Trophoblast cell (in vitro differentiated cells and primary cell): ENCODE measurements around the gene NUDT3.

Source experiments
- DNase-seq, 2 donors: peaks; one replicate each; pipeline ENCODE4 v3.0.0-alpha.2; 2016
- H2AFZ ChIP-seq: 2 replicates; pipeline ENCODE4 v1.6.1; 2013; ENCODE audit warnings: low read length, moderate library complexity, mild to moderate bottlenecking; ENCODE audit not compliant: insufficient read depth, poor library complexity
- H2AK5ac ChIP-seq: 2 replicates; pipeline ENCODE4 v1.6.1; 2013; ENCODE audit warnings: mild to moderate bottlenecking, low read length
- H2BK120ac ChIP-seq: 2 replicates; pipeline ENCODE4 v1.6.1; 2013; ENCODE audit warnings: low read length, mild to moderate bottlenecking, moderate library complexity; ENCODE audit not compliant: insufficient read depth, poor library complexity
- H2BK12ac ChIP-seq: 2 replicates; pipeline ENCODE4 v1.6.1; 2013; ENCODE audit warnings: mild to moderate bottlenecking, low read length, moderate library complexity
- H2BK5ac ChIP-seq: 2 replicates; pipeline ENCODE4 v1.6.1; 2013; ENCODE audit warnings: low read length, low read depth, moderate library complexity, mild to moderate bottlenecking; ENCODE audit not compliant: poor library complexity
- H3K14ac ChIP-seq: 2 replicates; pipeline ENCODE4 v1.6.1; 2013; ENCODE audit warnings: mild to moderate bottlenecking, low read length
- H3K18ac ChIP-seq: 2 replicates; pipeline ENCODE4 v1.6.1; 2013; ENCODE audit warnings: mild to moderate bottlenecking, low read length
- H3K23ac ChIP-seq: 2 replicates; pipeline ENCODE4 v1.6.1; 2013; ENCODE audit warnings: low read length
- H3K27ac ChIP-seq: 2 replicates; pipeline ENCODE4 v1.5.1; 2013; ENCODE audit warnings: low read depth, mild to moderate bottlenecking, inconsistent platforms, low read length, moderate library complexity
- H3K27me3 ChIP-seq: 2 replicates; pipeline ENCODE4 v1.6.1; 2013; ENCODE audit warnings: inconsistent platforms, mild to moderate bottlenecking, low read length, moderate library complexity; ENCODE audit not compliant: insufficient read depth
- H3K36me3 ChIP-seq, 2 experiments: 1 replicate in 1 of 2; 2 replicates in 1 of 2; pipeline ENCODE4 v1.6.1; 2013; ENCODE audit warnings: low read length in 2 of 2, mild to moderate bottlenecking in 2 of 2, moderate library complexity in 1 of 2; ENCODE audit not compliant: insufficient read depth in 2 of 2, control insufficient read depth in 1 of 2
- H3K4ac ChIP-seq: 2 replicates; pipeline ENCODE4 v1.6.1; 2013; ENCODE audit warnings: low read depth, mild to moderate bottlenecking, low read length, moderate library complexity
- H3K4me1 ChIP-seq, 2 experiments: 1 replicate in 1 of 2; 2 replicates in 1 of 2; pipeline ENCODE4 v1.6.1; 2013; ENCODE audit warnings: low read length in 2 of 2, mild to moderate bottlenecking in 2 of 2, moderate library complexity in 1 of 2; ENCODE audit not compliant: insufficient read depth in 2 of 2, control insufficient read depth in 1 of 2
- H3K4me2 ChIP-seq: 2 replicates; pipeline ENCODE4 v1.6.1; 2013; ENCODE audit warnings: inconsistent platforms, mild to moderate bottlenecking, low read length, moderate library complexity
- H3K4me3 ChIP-seq: 2 replicates; pipeline ENCODE4 v1.5.1; 2013; ENCODE audit warnings: mild to moderate bottlenecking, low read depth, low read length, inconsistent platforms
- H3K79me1 ChIP-seq: one replicate; pipeline ENCODE4 v1.6.1; 2013; ENCODE audit warnings: low read length
- H3K79me2 ChIP-seq: 2 replicates; pipeline ENCODE4 v1.6.1; 2013; ENCODE audit warnings: low read length, mild to moderate bottlenecking; ENCODE audit not compliant: control insufficient read depth, insufficient read depth, poor library complexity
- H3K9ac ChIP-seq: 2 replicates; pipeline ENCODE4 v1.6.1; 2013; ENCODE audit warnings: mild to moderate bottlenecking, low read length
- H3K9me3 ChIP-seq: 2 replicates; pipeline ENCODE4 v1.6.1; 2013; ENCODE audit warnings: low read depth, mild to moderate bottlenecking, control low read depth, inconsistent platforms, low read length; ENCODE audit not compliant: insufficient read depth
- H4K12ac ChIP-seq: 2 replicates; pipeline ENCODE4 v1.6.1; 2013; ENCODE audit warnings: low read depth, mild to moderate bottlenecking, low read length, moderate library complexity
- H4K8ac ChIP-seq: 2 replicates; pipeline ENCODE4 v1.6.1; 2013; ENCODE audit warnings: low read depth, mild to moderate bottlenecking, low read length, moderate library complexity
- H4K91ac ChIP-seq: one replicate; pipeline ENCODE4 v1.6.1; 2013; ENCODE audit warnings: low read depth, mild to moderate bottlenecking, low read length, moderate library complexity
- WGBS: extraction: QIAGEN DNeasy Blood & Tissue Kit; methylation state at CpG from one replicate; pipeline ENCODE4 v1.1.7; 2013; ENCODE audit warnings: missing lambda C conversion rate; ENCODE audit not compliant: insufficient read length, insufficient coverage; ENCODE audit errors: extremely low coverage; 5-methylcytosine and 5-hydroxymethylcytosine counted together

NUDT3 gene

DNA sequence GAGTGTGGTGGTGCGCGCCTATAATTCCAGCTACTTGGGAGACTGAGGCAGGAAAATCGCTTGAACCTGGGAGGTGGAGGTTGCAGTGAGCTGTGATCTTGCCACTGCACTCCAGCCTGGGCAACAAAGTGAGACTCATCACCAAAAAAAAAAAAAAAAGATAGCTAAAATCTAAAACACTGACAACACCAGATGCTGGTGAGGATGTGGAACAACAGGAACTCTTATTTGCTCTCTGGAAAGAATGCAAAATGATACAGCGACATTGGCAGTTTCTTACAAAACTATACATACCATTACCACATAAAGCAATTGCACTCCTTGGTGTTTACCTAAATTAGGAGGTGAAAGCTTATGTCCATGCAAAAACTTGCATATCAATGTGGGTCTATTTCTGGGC lies 80.2 kb downstream of the NUDT3 start:
- Histone ChIP-seq H3K79me1 (no peaks in the 10 kb centered on the region), H4K8ac (no peak overlapping the region), H2BK120ac (no peak overlapping the region), H3K79me2 (no peaks in the 10 kb centered on the region), H3K27me3 (no peaks in the 10 kb centered on the region), H4K91ac (no peak overlapping the region), H3K4ac (no peak overlapping the region), H3K4me1 (no peaks in the 10 kb centered on the region), H3K4me3 (no peak overlapping the region), H2AK5ac (no peak overlapping the region), H3K14ac (no peak overlapping the region), H3K4me2 (no peak overlapping the region), H2BK5ac (no peak overlapping the region), H3K27ac (no peak overlapping the region), H3K36me3 (peaks cover 0 to 2% of the 10 kb centered on the region in 2 experiments), H4K12ac (no peak overlapping the region), H2AFZ (no peak overlapping the region), H3K23ac (no peak overlapping the region), H3K9me3 (no peaks in the 10 kb centered on the region), H3K18ac (no peak overlapping the region), H3K9ac (no peak overlapping the region), H2BK12ac (no peak overlapping the region)
- DNase-seq: no peak
- no CpG with 5 or more reads among the region's 4 CpGs for WGBS

DNA sequence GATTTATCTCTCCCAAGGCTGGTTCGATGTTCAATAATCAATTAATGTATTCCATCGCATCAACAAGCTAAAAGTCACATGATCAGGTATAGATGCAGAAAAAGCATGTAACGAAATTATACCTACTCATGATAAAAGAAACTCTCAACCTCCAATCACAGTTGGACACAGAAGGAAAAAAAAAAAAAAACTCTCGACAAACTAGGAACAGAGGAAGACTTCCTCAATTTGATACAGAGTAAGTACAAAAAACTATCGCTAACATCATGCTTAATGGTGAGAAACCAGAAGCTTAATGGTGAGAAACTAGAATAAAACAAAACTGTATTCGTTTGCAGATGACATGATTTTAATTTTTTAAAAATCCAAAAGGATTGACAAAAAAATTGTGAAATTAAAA lies 81.7 kb downstream of the NUDT3 start:
- H3K27me3 ChIP-seq: no peaks in the 10 kb centered on the region
- H3K4me2 ChIP-seq: no peak overlapping the region
- H2AFZ ChIP-seq: no peak overlapping the region
- no peak overlapping the region for H4K91ac ChIP-seq
- no peak overlapping the region for H3K18ac ChIP-seq
- H2BK12ac ChIP-seq: no peak overlapping the region
- DNase-seq: no peak
- no peak overlapping the region for H2AK5ac ChIP-seq
- H3K36me3 ChIP-seq: peaks cover 0 to 2% of the 10 kb centered on the region in 2 experiments
- H3K4me1 ChIP-seq: no peaks in the 10 kb centered on the region
- no peak overlapping the region for H3K14ac ChIP-seq
- no peak overlapping the region for H3K9ac ChIP-seq
- no peak overlapping the region for H3K4ac ChIP-seq
- no peak overlapping the region for H3K27ac ChIP-seq
- no peaks in the 10 kb centered on the region for H3K79me1 ChIP-seq
- no peak overlapping the region for H3K23ac ChIP-seq
- H2BK5ac ChIP-seq: no peak overlapping the region
- H4K8ac ChIP-seq: no peak overlapping the region
- H3K79me2 ChIP-seq: no peaks in the 10 kb centered on the region
- H2BK120ac ChIP-seq: no peak overlapping the region
- no CpG with 5 or more reads among the region's 6 CpGs for WGBS
- H3K4me3 ChIP-seq: no peak overlapping the region
- H3K9me3 ChIP-seq: no peaks in the 10 kb centered on the region
- no peak overlapping the region for H4K12ac ChIP-seq

DNA sequence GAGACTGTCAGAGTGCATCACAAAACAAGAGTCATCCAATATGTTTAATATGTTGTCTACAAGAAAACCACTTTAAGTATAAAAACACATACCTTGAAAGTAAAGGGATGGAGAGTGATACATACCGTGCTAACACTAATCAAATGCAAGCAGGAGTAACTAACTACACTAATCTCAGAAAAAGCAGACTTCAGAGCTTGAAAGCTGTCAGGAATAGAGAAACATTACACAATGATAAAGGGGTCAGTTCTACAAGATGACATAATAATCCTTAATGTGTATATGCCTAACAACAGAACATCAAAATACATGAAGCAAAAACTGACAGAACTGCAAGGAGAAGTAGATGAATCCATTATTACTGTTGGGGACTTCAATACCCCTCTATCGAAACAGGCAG lies 84.0 kb downstream of the NUDT3 start:
- Histone ChIP-seq H3K18ac (no peak overlapping the region), H2BK12ac (no peak overlapping the region), H2AFZ (no peak overlapping the region), H2AK5ac (no peak overlapping the region), H3K9ac (no peak overlapping the region), H4K91ac (no peak overlapping the region), H3K79me2 (no peaks in the 10 kb centered on the region), H3K27me3 (no peaks in the 10 kb centered on the region), H3K4ac (no peak overlapping the region), H4K12ac (no peak overlapping the region), H3K4me2 (no peak overlapping the region), H2BK120ac (no peak overlapping the region), H3K14ac (no peak overlapping the region), H3K23ac (no peak overlapping the region), H3K4me3 (no peak overlapping the region), H3K9me3 (no peaks in the 10 kb centered on the region), H3K36me3 (peaks cover 0 to 2% of the 10 kb centered on the region in 2 experiments), H2BK5ac (no peak overlapping the region), H3K4me1 (no peaks in the 10 kb centered on the region), H3K27ac (no peak overlapping the region), H4K8ac (no peak overlapping the region), H3K79me1 (no peaks in the 10 kb centered on the region)
- no peak for DNase-seq
- no CpG with 5 or more reads among the region's 2 CpGs for WGBS

DNA sequence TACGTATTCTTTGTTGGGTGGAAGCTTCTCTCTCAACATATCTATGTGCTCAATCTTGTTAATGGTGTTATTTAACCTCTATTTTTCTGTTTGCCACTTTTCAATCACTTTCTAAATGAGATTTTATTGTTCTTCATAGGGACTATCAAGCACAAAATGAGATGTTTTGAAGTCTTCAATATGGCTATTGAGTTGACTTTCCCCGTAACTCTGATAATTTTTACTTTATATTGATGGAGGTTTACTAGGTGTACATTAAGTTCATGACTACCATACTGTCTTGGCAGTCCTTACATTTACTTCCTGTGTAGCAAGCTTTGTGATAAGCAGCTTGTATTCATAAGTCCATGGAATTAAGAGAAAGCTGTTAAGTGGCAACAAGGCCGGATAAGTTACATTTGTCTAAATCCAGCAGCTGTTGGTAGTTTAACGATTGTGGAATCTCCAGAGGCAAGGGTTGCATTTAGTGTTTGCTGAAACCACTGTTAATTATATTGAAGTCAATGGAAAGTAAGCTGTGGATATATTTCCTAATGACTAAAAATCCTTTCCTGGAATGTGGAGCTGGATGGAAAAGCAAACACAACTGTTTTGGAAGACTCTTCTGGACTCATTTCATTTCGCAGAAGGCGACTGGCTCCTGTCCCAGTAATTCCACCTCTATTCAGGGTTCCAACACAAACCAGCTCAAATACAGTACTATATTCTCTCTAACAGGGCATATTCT lies 86.3 kb downstream of the NUDT3 start:
- H2BK120ac ChIP-seq: no peak overlapping the region
- H3K27me3 ChIP-seq: no peaks in the 10 kb centered on the region
- H4K91ac ChIP-seq: no peak overlapping the region
- H3K4me1 ChIP-seq: no peaks in the 10 kb centered on the region
- no peaks in the 10 kb centered on the region for H3K79me1 ChIP-seq
- H3K4ac ChIP-seq: no peak overlapping the region
- no peak overlapping the region for H4K8ac ChIP-seq
- no peak overlapping the region for H2BK5ac ChIP-seq
- no peak overlapping the region for H3K14ac ChIP-seq
- no peak overlapping the region for H2AFZ ChIP-seq
- H3K4me3 ChIP-seq: no peak overlapping the region
- no peaks in the 10 kb centered on the region for H3K36me3 ChIP-seq
- no peak overlapping the region for H3K27ac ChIP-seq
- no peak overlapping the region for H2BK12ac ChIP-seq
- H2AK5ac ChIP-seq: no peak overlapping the region
- H3K9me3 ChIP-seq: no peaks in the 10 kb centered on the region
- DNase-seq: no peak
- H3K4me2 ChIP-seq: no peak overlapping the region
- no peak overlapping the region for H3K9ac ChIP-seq
- no peak overlapping the region for H3K18ac ChIP-seq
- no peak overlapping the region for H3K23ac ChIP-seq
- H3K79me2 ChIP-seq: no peaks in the 10 kb centered on the region
- WGBS: no CpG with 5 or more reads among the region's 6 CpGs
- H4K12ac ChIP-seq: no peak overlapping the region
